ENCODE measurements around the gene TBL1X. TPM values are rescaled to one million over a fixed set of nuclear protein-coding genes. Genes with fewer than 3 reads are reported as not detected.
"Not testable (repeated sequence)": the region's sequence is repeated elsewhere in the genome, so short reads cannot be mapped to it uniquely, and the experiment has no call there.

The TBL1X gene
- total RNA-seq, 8 experiments from 2014 or later, result 5.5 to 19.4 (median 9.0) TPM

GRCh38 chrX:9438933-9439494 lies 25.8 kb upstream of the TBL1X start:
- in situ Hi-C loops (cut with MboI; ENCODE audit: low pct_unique_long_range_greater_than_20kb in 2 of 9, low sequenced_read_pairs in 9 of 9, unreplicated experiment in 9 of 9), result no loop called here
- ATAC-seq (replicated peaks in 6 of 8), result no peak
- 0 to 100% methylated on average over 1 of the region's 3 CpGs; no CpG with 5 or more reads in 8 of the 10 experiments for WGBS, 10 experiments
- Histone ChIP-seq H3K27ac (no peak overlapping the region), H3K4me1 (replicated peaks in 1 of 2) (no peaks in the 10 kb centered on the region), H3K4me3 (no peak overlapping the region)

GRCh38 chrX:9440116-9440844 lies 24.6 kb upstream of the TBL1X start:
- no peak for ATAC-seq (replicated peaks in 6 of 8)
- H3K4me1 ChIP-seq (replicated peaks in 1 of 2), result no peaks in the 10 kb centered on the region
- H3K4me3 ChIP-seq, result no peak overlapping the region
- in situ Hi-C loops (cut with MboI; ENCODE audit: low pct_unique_long_range_greater_than_20kb in 2 of 9, low sequenced_read_pairs in 9 of 9, unreplicated experiment in 9 of 9), result no loop called here
- WGBS, 10 experiments, result 43 to 100% (median 88%) methylated on average over 1 of the region's 3 CpGs; no CpG with 5 or more reads in 6 of the 10 experiments
- H3K27ac ChIP-seq, result no peak overlapping the region

GRCh38 chrX:9442056-9442455 lies 22.8 kb upstream of the TBL1X start:
- in situ Hi-C loops (cut with MboI; ENCODE audit: low pct_unique_long_range_greater_than_20kb in 2 of 9, low sequenced_read_pairs in 9 of 9, unreplicated experiment in 9 of 9), result no loop called here
- ATAC-seq (replicated peaks in 6 of 8), result no peak
- Histone ChIP-seq H3K4me1 (replicated peaks in 1 of 2) (no peaks in the 10 kb centered on the region), H3K4me3 (no peak overlapping the region), H3K27ac (no peak overlapping the region)
- 0 to 75% (median 46%) methylated on average over 1 to 4 of the region's 4 CpGs; no CpG with 5 or more reads in 6 of the 10 experiments for WGBS, 10 experiments

GRCh38 chrX:9443327-9443726 lies 21.5 kb upstream of the TBL1X start:
- H3K4me1 ChIP-seq (replicated peaks in 1 of 2), result no peaks in the 10 kb centered on the region
- in situ Hi-C loops (cut with MboI; ENCODE audit: low pct_unique_long_range_greater_than_20kb in 2 of 9, low sequenced_read_pairs in 9 of 9, unreplicated experiment in 9 of 9), result no loop called here
- H3K27ac ChIP-seq, result no peak overlapping the region
- no peak overlapping the region for H3K4me3 ChIP-seq
- ATAC-seq (replicated peaks in 6 of 8), result no peak
- 92 to 100% methylated on average over 2 to 7 of the region's 20 CpGs; no CpG with 5 or more reads in 8 of the 10 experiments for WGBS, 10 experiments

- Histone ChIP-seq H3K4me1 (replicated peaks in 1 of 2) (no peaks in the 10 kb centered on the region), H3K4me3 (no peak overlapping the region), H3K27ac (no peak overlapping the region)
- ATAC-seq (replicated peaks in 6 of 8), result peak in 2 of 8 experiments; percentile 78 to 86
- in situ Hi-C loops (cut with MboI; ENCODE audit: low pct_unique_long_range_greater_than_20kb in 2 of 9, low sequenced_read_pairs in 9 of 9, unreplicated experiment in 9 of 9), result no loop called here
- 83% methylated on average over 1 of the region's 1 CpG; no CpG with 5 or more reads in 9 of the 10 experiments for WGBS, 10 experiments
Measured at GRCh38 chrX:9447906-9448305, 17.0 kb upstream of the TBL1X start.

GRCh38 chrX:9456250-9457074 lies 8.4 kb upstream of the TBL1X start:
- in situ Hi-C loops (cut with MboI; ENCODE audit: low pct_unique_long_range_greater_than_20kb in 2 of 9, low sequenced_read_pairs in 9 of 9, unreplicated experiment in 9 of 9), result loop anchor here in 2 of 9 experiments (25.0 kb wide), 1 partner anchor 119 kb away; no protein-coding TSS in a partner anchor
- ATAC-seq (replicated peaks in 6 of 8), result no peak
- no peak overlapping the region for H3K27ac ChIP-seq
- H3K4me3 ChIP-seq, result no peak overlapping the region
- 70 to 80% (median 78%) methylated on average over 1 to 8 of the region's 8 CpGs; no CpG with 5 or more reads in 4 of the 10 experiments for WGBS, 10 experiments
- H3K4me1 ChIP-seq (replicated peaks in 1 of 2), result peaks cover 4 to 5% of the 10 kb centered on the region in 2 donors

GRCh38 chrX:9458034-9458433 lies 6.8 kb upstream of the TBL1X start:
- H3K4me1 ChIP-seq (replicated peaks in 1 of 2), result peaks cover 11 to 16% of the 10 kb centered on the region in 2 donors
- not testable (repeated sequence) for H3K27ac ChIP-seq; H3K4me3 ChIP-seq; ATAC-seq (replicated peaks in 6 of 8)
- WGBS, 10 experiments, result 73 to 100% (median 96%) methylated on average over 1 to 8 of the region's 12 CpGs; no CpG with 5 or more reads in 2 of the 10 experiments
- in situ Hi-C loops (cut with MboI; ENCODE audit: low pct_unique_long_range_greater_than_20kb in 2 of 9, low sequenced_read_pairs in 9 of 9, unreplicated experiment in 9 of 9), result loop anchor here in 2 of 9 experiments (25.0 kb wide), 1 partner anchor 121 kb away; no protein-coding TSS in a partner anchor

GRCh38 chrX:9458516-9459078 lies 6.3 kb upstream of the TBL1X start:
- no peak overlapping the region for H3K27ac ChIP-seq
- no peak for ATAC-seq (replicated peaks in 6 of 8)
- WGBS, 10 experiments, result 77 to 100% (median 85%) methylated on average over 1 to 2 of the region's 2 CpGs; no CpG with 5 or more reads in 6 of the 10 experiments
- H3K4me3 ChIP-seq, result no peak overlapping the region
- in situ Hi-C loops (cut with MboI; ENCODE audit: low pct_unique_long_range_greater_than_20kb in 2 of 9, low sequenced_read_pairs in 9 of 9, unreplicated experiment in 9 of 9), result loop anchor here in 2 of 9 experiments (25.0 kb wide), 1 partner anchor 121 kb away; no protein-coding TSS in a partner anchor
- H3K4me1 ChIP-seq (replicated peaks in 1 of 2), result peaks cover 16 to 19% of the 10 kb centered on the region in 2 donors

GRCh38 chrX:9459186-9459748 lies 5.6 kb upstream of the TBL1X start:
- Histone ChIP-seq H3K4me3 (no peak overlapping the region), H3K27ac (no peak overlapping the region), H3K4me1 (replicated peaks in 1 of 2) (peaks cover 20 to 26% of the 10 kb centered on the region in 2 donors)
- ATAC-seq (replicated peaks in 6 of 8), result no peak
- 13 to 100% (median 88%) methylated on average over 1 to 3 of the region's 3 CpGs; no CpG with 5 or more reads in 5 of the 10 experiments for WGBS, 10 experiments
- in situ Hi-C loops (cut with MboI; ENCODE audit: low pct_unique_long_range_greater_than_20kb in 2 of 9, low sequenced_read_pairs in 9 of 9, unreplicated experiment in 9 of 9), result loop anchor here in 2 of 9 experiments (25.0 kb wide), 1 partner anchor 122 kb away; no protein-coding TSS in a partner anchor

GRCh38 chrX:9461087-9461486 lies 3.8 kb upstream of the TBL1X start:
- in situ Hi-C loops (cut with MboI; ENCODE audit: low pct_unique_long_range_greater_than_20kb in 2 of 9, low sequenced_read_pairs in 9 of 9, unreplicated experiment in 9 of 9), result loop anchor here in 2 of 9 experiments (25.0 kb wide), 1 partner anchor 124 kb away; no protein-coding TSS in a partner anchor
- no peak for ATAC-seq (replicated peaks in 6 of 8)
- H3K4me1 ChIP-seq (replicated peaks in 1 of 2), result peaks cover 23 to 28% of the 10 kb centered on the region in 2 donors
- 40 to 84% (median 75%) methylated on average over 1 to 6 of the region's 6 CpGs; no CpG with 5 or more reads in 6 of the 10 experiments for WGBS, 10 experiments
- no peak overlapping the region for H3K4me3 ChIP-seq
- no peak overlapping the region for H3K27ac ChIP-seq

GRCh38 chrX:9462456-9462855 lies 2.4 kb upstream of the TBL1X start:
- H3K27ac ChIP-seq, result peak overlapping the region in 1 of 2 donors; percentile 22
- WGBS, 10 experiments, result 15 to 100% (median 50%) methylated on average over 1 to 3 of the region's 6 CpGs; no CpG with 5 or more reads in 3 of the 10 experiments
- in situ Hi-C loops (cut with MboI; ENCODE audit: low pct_unique_long_range_greater_than_20kb in 2 of 9, low sequenced_read_pairs in 9 of 9, unreplicated experiment in 9 of 9), result loop anchor here in 2 of 9 experiments (25.0 kb wide), 1 partner anchor 125 kb away; no protein-coding TSS in a partner anchor

More at GRCh38 chrX:9462456-9462855, 2.4 kb upstream of the TBL1X start:
- Histone ChIP-seq H3K4me3 (no peak overlapping the region), H3K4me1 (replicated peaks in 1 of 2) (peaks cover 19 to 26% of the 10 kb centered on the region in 2 donors)
- ATAC-seq (replicated peaks in 6 of 8), result no peak

Measured in motor neuron (in vitro differentiated cells).